NCI-H748 treated with DMSO at 0.1 percent for 48 hours (cell line): Measurements from ENCODE around the gene RSU1.

ENCODE experiments used
- DNase-seq: peaks from one replicate; lab custom pipeline; 2025; lab: John Stamatoyannopoulos, UW

The RSU1 gene

GRCh38 chr10:16741540-16741939, 75.7 kb downstream of the RSU1 start:
- DNase-seq, result peak; percentile 72

- no peak for DNase-seq
Observed at GRCh38 chr10:16737420-16737819, 79.8 kb downstream of the RSU1 start.

- DNase-seq, result no peak
Observed at GRCh38 chr10:16735671-16736070, 81.6 kb downstream of the RSU1 start.

GRCh38 chr10:16732376-16732775, 84.8 kb downstream of the RSU1 start:
- no peak for DNase-seq

GRCh38 chr10:16728266-16728665, 89.0 kb downstream of the RSU1 start:
- no peak for DNase-seq

GRCh38 chr10:16727666-16728065, 89.6 kb downstream of the RSU1 start:
- DNase-seq, result no peak

GRCh38 chr10:16724509-16724908, 92.7 kb downstream of the RSU1 start:
- DNase-seq, result no peak

- DNase-seq, result no peak
Observed at GRCh38 chr10:16720812-16721211, 96.4 kb downstream of the RSU1 start.

- DNase-seq, result no peak
Observed at GRCh38 chr10:16717622-16718395, 99.4 kb downstream of the RSU1 start.

GRCh38 chr10:16716051-16716450, 101.2 kb downstream of the RSU1 start:
- DNase-seq, result no peak

- DNase-seq, result no peak
Observed at GRCh38 chr10:16713290-16713689, 103.9 kb downstream of the RSU1 start.

GRCh38 chr10:16712883-16713282, 104.3 kb downstream of the RSU1 start:
- DNase-seq, result no peak

- DNase-seq, result no peak
Observed at GRCh38 chr10:16700331-16700730, 116.9 kb downstream of the RSU1 start.

- DNase-seq, result no peak
Observed at GRCh38 chr10:16699435-16700057, 117.7 kb downstream of the RSU1 start.

GRCh38 chr10:16698461-16698860, 118.8 kb downstream of the RSU1 start:
- DNase-seq, result no peak

- no peak for DNase-seq
Observed at GRCh38 chr10:16690417-16690816, 126.8 kb downstream of the RSU1 start.

- no peak for DNase-seq
Observed at GRCh38 chr10:16689696-16690095, 127.5 kb downstream of the RSU1 start.

GRCh38 chr10:16689227-16689626, 128.0 kb downstream of the RSU1 start:
- DNase-seq, result no peak

GRCh38 chr10:16686054-16686902, 130.9 kb downstream of the RSU1 start:
- no peak for DNase-seq

- DNase-seq, result no peak
Observed at GRCh38 chr10:16685551-16685950, 131.7 kb downstream of the RSU1 start.

- DNase-seq, result no peak
Observed at GRCh38 chr10:16681521-16681920, 135.7 kb downstream of the RSU1 start.

GRCh38 chr10:16679511-16679910, 137.7 kb downstream of the RSU1 start:
- no peak for DNase-seq

- no peak for DNase-seq
Observed at GRCh38 chr10:16675334-16675733, 141.9 kb downstream of the RSU1 start.
